T-cell (primary cell): Measurements from ENCODE around the gene SNRNP200. TPM values are rescaled to one million over a fixed set of nuclear protein-coding genes. Genes with fewer than 3 reads are reported as not detected.

Source experiments
- ATAC-seq, 4 experiments: fragments of 200-7000 bp in 3 of 4; fragments of 150-1000 bp in 1 of 4; cut with Tn5 transposase; replicated peaks in 1 of 4; 1 replicate in 3 of 4; 2 replicates in 1 of 4; pipeline ENCODE4 v1.10.0; 2021; ENCODE audit warnings: moderate library complexity in 3 of 4, mild to moderate bottlenecking in 2 of 4, moderate number of reproducible peaks in 1 of 4
- CTCF ChIA-PET, 2 donors: fragments of 300-600 bp; sonication (Branson Sonifier 250); formaldehyde crosslinking; loops; one replicate each; lab custom pipeline; 2022; ENCODE audit warnings: antibody characterized with exemption in 2 of 2; lab: Charles Lee
- POLR2A ChIA-PET, 2 donors: fragments of 300-600 bp; sonication (Branson Sonifier 250); formaldehyde crosslinking; loops; one replicate each; lab custom pipeline; 2022; ENCODE audit warnings: antibody characterized with exemption in 2 of 2; lab: Charles Lee
- DNase-seq, 35 experiments: peaks; one replicate each; pipeline versions ENCODE4 v3.0.0 to v3.0.0-alpha.2; 2013 to 2023
- H3K27ac ChIP-seq: one replicate; pipeline ENCODE4 v1.5.1; 2013; ENCODE audit warnings: low read length
- H3K27me3 ChIP-seq, 2 experiments: replicated peaks in 1 of 2; 1 replicate in 1 of 2; 2 replicates in 1 of 2; pipeline versions ENCODE4 v1.6.1 to v1.7.0; 2013; ENCODE audit warnings: low read length in 1 of 2, mixed read lengths in 1 of 2; ENCODE audit not compliant: control insufficient read depth in 2 of 2, insufficient read depth in 2 of 2; ENCODE audit errors: extremely low read depth in 1 of 2
- H3K36me3 ChIP-seq, 2 donors: 1 replicate in 1 of 2; 2 replicates in 1 of 2; pipeline versions ENCODE4 v1.6.1 to v1.7.0; 2013; ENCODE audit warnings: low read length in 1 of 2; ENCODE audit not compliant: control insufficient read depth in 2 of 2, insufficient read depth in 1 of 2; ENCODE audit errors: extremely low read depth in 1 of 2
- H3K4me1 ChIP-seq, 2 experiments: 1 replicate in 1 of 2; 2 replicates in 1 of 2; pipeline versions ENCODE4 v1.6.1 to v1.7.0; 2013; ENCODE audit warnings: low read length in 2 of 2, mixed read lengths in 1 of 2; ENCODE audit not compliant: insufficient read depth in 2 of 2, control insufficient read depth in 1 of 2; ENCODE audit errors: extremely low read depth in 1 of 2
- H3K4me3 ChIP-seq, 2 donors: 1 replicate in 1 of 2; 2 replicates in 1 of 2; pipeline versions ENCODE4 v1.5.1 to v1.7.0; 2013; ENCODE audit warnings: mild to moderate bottlenecking in 2 of 2, low read length in 1 of 2, moderate library complexity in 1 of 2; ENCODE audit not compliant: control insufficient read depth in 1 of 2; ENCODE audit errors: extremely low read depth in 1 of 2
- H3K9me3 ChIP-seq: 2 replicates; pipeline ENCODE4 v1.7.0; 2013
- H3K27ac Mint-ChIP-seq, 2 donors: one replicate each; pipeline ENCODE4 v1.8.0; 2020 to 2021; ENCODE audit warnings: mild to moderate bottlenecking in 2 of 2, mixed read lengths in 2 of 2
- H3K27me3 Mint-ChIP-seq, 2 donors: one replicate each; pipeline ENCODE4 v1.8.0; 2021 to 2022; ENCODE audit warnings: mixed read lengths in 2 of 2
- H3K36me3 Mint-ChIP-seq: one replicate; pipeline ENCODE4 v1.8.0; 2021; ENCODE audit warnings: mixed read lengths
- H3K4me1 Mint-ChIP-seq, 3 donors: one replicate each; pipeline ENCODE4 v1.8.0; 2020 to 2022; ENCODE audit warnings: mixed read lengths in 3 of 3, mild to moderate bottlenecking in 1 of 3
- H3K4me3 Mint-ChIP-seq, 3 donors: one replicate each; pipeline ENCODE4 v1.8.0; 2020 to 2022; ENCODE audit warnings: mild to moderate bottlenecking in 3 of 3, mixed read lengths in 3 of 3, moderate library complexity in 3 of 3
- H3K9me3 Mint-ChIP-seq, 3 donors: one replicate each; pipeline ENCODE4 v1.8.0; 2020 to 2022; ENCODE audit warnings: mixed read lengths in 3 of 3
- WGBS: methylation state at CpG from one replicate; pipeline ENCODE4 v1.1.5; 2013; ENCODE audit warnings: missing lambda C conversion rate; ENCODE audit not compliant: insufficient coverage; 5-methylcytosine and 5-hydroxymethylcytosine counted together
- total RNA-seq, 35 experiments: library from RNA in 6 of 35; stranded (reverse) in 6 of 35; fragments of 120-200 nt in 1 of 35; gene quantifications; one replicate each; pipeline versions ENCODE4 v1.2.1 to v1.2.4 and lab custom pipeline; 2013 to 2026

Gene SNRNP200
- total RNA-seq, 5 donors from 2014 or later (not counting 1 experiment from before 2014, with no cell fraction given), result 200 to 254 (median 203) TPM

- Histone ChIP-seq H3K4me1 (peaks cover 6 to 38% of the 10 kb centered on the region in 2 experiments), H3K4me3 (no peak overlapping the region), H3K27me3 (no peaks in the 10 kb centered on the region), H3K27ac (no peak overlapping the region), H3K9me3 (no peaks in the 10 kb centered on the region), H3K36me3 (peaks cover 0 to 18% of the 10 kb centered on the region in 2 donors)
- Mint-ChIP-seq H3K9me3 (no peaks in the 10 kb centered on the region), H3K36me3 (peaks cover 17% of the 10 kb centered on the region), H3K27me3 (no peaks in the 10 kb centered on the region), H3K27ac (no peak overlapping the region), H3K4me3 (no peak overlapping the region), H3K4me1 (peaks cover 36 to 45% (median 37%) of the 10 kb centered on the region in 3 donors)
- ATAC-seq (no peak), DNase-seq (no peak)
- ChIA-PET CTCF (interaction anchor here in 1 of 2 donors (0.6 kb wide), 1 partner anchor 15 kb away, joined by 7 read pairs; no protein-coding TSS in a partner anchor), POLR2A (interaction anchor here in 1 of 2 donors (0.6 kb wide), 1 partner anchor 9 kb away, joined by 5 read pairs; no protein-coding TSS in a partner anchor)
- 96% methylated on average over 4 of the region's 6 CpGs for WGBS
Observed at GRCh38 chr2:96329874-96330273, 24.5 kb upstream of the SNRNP200 start.

GRCh38 chr2:96329456-96329855 is 24.1 kb upstream of the SNRNP200 start:
- Mint-ChIP-seq H3K27ac (no peak overlapping the region), H3K27me3 (no peaks in the 10 kb centered on the region), H3K9me3 (no peaks in the 10 kb centered on the region), H3K36me3 (peaks cover 17% of the 10 kb centered on the region), H3K4me3 (no peak overlapping the region), H3K4me1 (peaks cover 33 to 45% (median 36%) of the 10 kb centered on the region in 3 donors)
- Histone ChIP-seq H3K27me3 (no peaks in the 10 kb centered on the region), H3K4me1 (peaks cover 4 to 38% of the 10 kb centered on the region in 2 experiments), H3K36me3 (peaks cover 0 to 18% of the 10 kb centered on the region in 2 donors), H3K27ac (no peak overlapping the region), H3K4me3 (no peak overlapping the region), H3K9me3 (no peaks in the 10 kb centered on the region)
- ATAC-seq (no peak), DNase-seq (no peak)
- WGBS, result no CpG with 5 or more reads among the region's 1 CpG
- ChIA-PET POLR2A (no interaction called here), CTCF (no interaction called here)

GRCh38 chr2:96326990-96327820 is 21.9 kb upstream of the SNRNP200 start:
- POLR2A ChIA-PET, result no interaction called here
- 95% methylated on average over 13 of the region's 21 CpGs for WGBS
- Mint-ChIP-seq H3K4me3 (peak overlapping the region in 2 of 3 donors; percentile 18 to 41), H3K27ac (peak overlapping the region; percentile 79 to 91), H3K9me3 (no peaks in the 10 kb centered on the region), H3K36me3 (peaks cover 17% of the 10 kb centered on the region), H3K4me1 (peaks cover 25 to 44% (median 30%) of the 10 kb centered on the region in 3 donors), H3K27me3 (peaks cover 0 to 4% of the 10 kb centered on the region in 2 donors)
- no peaks in the 10 kb centered on the region for H3K27me3 ChIP-seq
- H3K4me1 ChIP-seq, result peaks cover 4 to 40% of the 10 kb centered on the region in 2 experiments
- CTCF ChIA-PET, result interaction anchor here in 1 of 2 donors (0.6 kb wide), 1 partner anchor 200 kb away, joined by 4 read pairs; no protein-coding TSS in a partner anchor
- DNase-seq (no peak), ATAC-seq (no peak)
- H3K36me3 ChIP-seq, result peaks cover 0 to 18% of the 10 kb centered on the region in 2 donors
- H3K4me3 ChIP-seq, result no peak overlapping the region
- H3K9me3 ChIP-seq, result no peaks in the 10 kb centered on the region
- H3K27ac ChIP-seq, result peak overlapping the region; percentile 79

DNA sequence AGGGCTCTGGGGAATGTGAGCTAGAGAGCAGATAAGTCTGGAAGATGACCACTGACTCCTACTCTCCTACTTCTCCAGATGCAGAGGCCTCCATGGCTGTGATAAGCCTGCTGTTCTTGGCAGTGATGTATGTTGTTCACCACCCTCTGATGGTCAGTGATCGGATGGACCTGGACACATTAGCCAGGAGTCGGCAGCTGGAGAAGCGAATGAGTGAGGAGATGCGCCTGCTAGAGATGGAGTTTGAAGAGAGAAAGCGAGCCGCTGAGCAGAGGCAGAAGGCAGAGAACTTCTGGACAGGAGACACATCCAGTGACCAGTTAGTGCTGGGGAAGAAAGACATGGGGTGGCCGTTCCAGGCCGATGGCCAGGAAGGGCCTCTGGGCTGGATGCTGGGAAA is 21.2 kb upstream of the SNRNP200 start:
- Histone ChIP-seq H3K4me3 (peak overlapping the region in 1 of 2 donors; percentile 80), H3K27me3 (no peaks in the 10 kb centered on the region), H3K27ac (peak overlapping the region; percentile 79), H3K36me3 (peaks cover 0 to 18% of the 10 kb centered on the region in 2 donors), H3K9me3 (no peaks in the 10 kb centered on the region), H3K4me1 (peaks cover 4 to 44% of the 10 kb centered on the region in 2 experiments)
- Mint-ChIP-seq H3K27me3 (peaks cover 0 to 4% of the 10 kb centered on the region in 2 donors), H3K9me3 (no peaks in the 10 kb centered on the region), H3K36me3 (peaks cover 17% of the 10 kb centered on the region), H3K4me3 (peak overlapping the region in 2 of 3 donors; percentile 18 to 85), H3K27ac (peak overlapping the region; percentile 79 to 91), H3K4me1 (peaks cover 30 to 48% (median 33%) of the 10 kb centered on the region in 3 donors)
- 94% methylated on average over 8 of the region's 8 CpGs for WGBS
- DNase-seq, result no peak
- ChIA-PET CTCF (no interaction called here), POLR2A (interaction anchor here in 1 of 2 donors (1.6 to 1.9 kb wide), 2 partner anchors 10 to 21 kb away, joined by 9 to 10 read pairs; partner anchors contain the start of genes NCAPH and SNRNP200)
- no peak for ATAC-seq

GRCh38 chr2:96325884-96326255 is 20.5 kb upstream of the SNRNP200 start:
- Histone ChIP-seq H3K9me3 (no peaks in the 10 kb centered on the region), H3K27ac (peak overlapping the region; percentile 79), H3K27me3 (peaks cover 0 to 3% of the 10 kb centered on the region in 2 experiments), H3K4me3 (peak overlapping the region; percentile 77 to 80), H3K4me1 (peaks cover 4 to 48% of the 10 kb centered on the region in 2 experiments), H3K36me3 (peaks cover 0 to 18% of the 10 kb centered on the region in 2 donors)
- Mint-ChIP-seq H3K9me3 (no peaks in the 10 kb centered on the region), H3K27ac (peak overlapping the region; percentile 79 to 91), H3K4me3 (peak overlapping the region; percentile 85 to 94 (median 92)), H3K4me1 (peaks cover 34 to 51% (median 37%) of the 10 kb centered on the region in 3 donors), H3K27me3 (peaks cover 0 to 4% of the 10 kb centered on the region in 2 donors), H3K36me3 (peaks cover 17% of the 10 kb centered on the region)
- WGBS, result 10% methylated on average over 8 of the region's 8 CpGs
- ChIA-PET CTCF (interaction anchor here (0.6 kb wide), 3 partner anchors 35 to 97 kb away, joined by 3 to 4 read pairs (median 4); no protein-coding TSS in a partner anchor), POLR2A (interaction anchor here (0.6 to 1.9 kb wide), 4 partner anchors 10 to 83 kb away, joined by 3 to 10 read pairs (median 6); partner anchors contain the start of genes NCAPH (in 1 of the 2) and SNRNP200 (in 1 of the 2))
- peak; percentile 63 to 71 (median 66) for ATAC-seq
- peak in 33 of 35 experiments; percentile 22 to 75 (median 49) for DNase-seq
